ENCODE data around the gene CPNE8.
A peak's percentile ranks its signal among the peaks of the same experiment; 100 is the strongest.

Gene CPNE8

GRCh38 chr12:38905480-38906351 is at the start of gene CPNE8:
TSS of gene CPNE8 (minus strand) at chr12:38905591. CDS start at chr12:38905534, 57 bp downstream.
- H3K27me3 ChIP-seq: no peaks in the 10 kb centered on the region
- no peaks in the 10 kb centered on the region for H3K36me3 ChIP-seq
- H3K27ac ChIP-seq: peak within 1 kb of the TSS; percentile 93 to 97
- peaks cover 0 to 22% (median 0%) of the 10 kb centered on the region in 4 donors for H3K4me1 ChIP-seq
- peak within 1 kb of the TSS; percentile 60 to 93 for H3K4me3 ChIP-seq
- TF ChIP-seq CTCF (IDR thresholded peaks at IDR 0.05): no peak
- intact Hi-C loops (cut with DNase I; ENCODE audit: low total_unique reads): no loop called here
- DNase-seq: peak; percentile 89 to 94
- H3K9me3 ChIP-seq: no peaks in the 10 kb centered on the region

GRCh38 chr12:38954238-38954873 is 49.0 kb upstream of the CPNE8 start:
- Histone ChIP-seq H3K4me3 (no peak overlapping the region), H3K27ac (no peak overlapping the region), H3K36me3 (no peaks in the 10 kb centered on the region), H3K4me1 (no peaks in the 10 kb centered on the region), H3K9me3 (no peaks in the 10 kb centered on the region), H3K27me3 (no peaks in the 10 kb centered on the region)
- no peak for TF ChIP-seq CTCF (IDR thresholded peaks at IDR 0.05)
- DNase-seq: no peak
- intact Hi-C loops (cut with DNase I; ENCODE audit: low total_unique reads): no loop called here

- Histone ChIP-seq H3K27ac (no peak overlapping the region), H3K4me1 (no peaks in the 10 kb centered on the region), H3K9me3 (no peaks in the 10 kb centered on the region), H3K36me3 (no peaks in the 10 kb centered on the region), H3K27me3 (no peaks in the 10 kb centered on the region), H3K4me3 (no peak overlapping the region)
- TF ChIP-seq CTCF (IDR thresholded peaks at IDR 0.05): no peak
- no peak for DNase-seq
- intact Hi-C loops (cut with DNase I; ENCODE audit: low total_unique reads): no loop called here
Observed at GRCh38 chr12:38949363-38949762, 44.0 kb upstream of the CPNE8 start.

- Histone ChIP-seq H3K36me3 (no peaks in the 10 kb centered on the region), H3K4me1 (no peaks in the 10 kb centered on the region)
- intact Hi-C loops (cut with DNase I; ENCODE audit: low total_unique reads): no loop called here
Observed at GRCh38 chr12:38934686-38935085, 29.3 kb upstream of the CPNE8 start.

GRCh38 chr12:38934078-38934584 is 28.7 kb upstream of the CPNE8 start:
- H3K36me3 ChIP-seq: no peaks in the 10 kb centered on the region
- peaks cover 0 to 2% of the 10 kb centered on the region in 2 donors for H3K27me3 ChIP-seq
- intact Hi-C loops (cut with DNase I; ENCODE audit: low total_unique reads): no loop called here
- no peak overlapping the region for H3K4me3 ChIP-seq
- no peaks in the 10 kb centered on the region for H3K9me3 ChIP-seq
- H3K27ac ChIP-seq: no peak overlapping the region
- H3K4me1 ChIP-seq: no peaks in the 10 kb centered on the region
- no peak for TF ChIP-seq CTCF (IDR thresholded peaks at IDR 0.05)
- no peak for DNase-seq

More at GRCh38 chr12:38934686-38935085, 29.3 kb upstream of the CPNE8 start:
- DNase-seq: no peak
- Histone ChIP-seq H3K27me3 (peaks cover 0 to 2% of the 10 kb centered on the region in 2 donors), H3K27ac (no peak overlapping the region), H3K4me3 (no peak overlapping the region), H3K9me3 (no peaks in the 10 kb centered on the region)
- TF ChIP-seq CTCF (IDR thresholded peaks at IDR 0.05): no peak

Data from tibial artery (tissue), 4 donors.